Measurements from ENCODE around the gene ASCL4.

ASCL4 gene

DNA sequence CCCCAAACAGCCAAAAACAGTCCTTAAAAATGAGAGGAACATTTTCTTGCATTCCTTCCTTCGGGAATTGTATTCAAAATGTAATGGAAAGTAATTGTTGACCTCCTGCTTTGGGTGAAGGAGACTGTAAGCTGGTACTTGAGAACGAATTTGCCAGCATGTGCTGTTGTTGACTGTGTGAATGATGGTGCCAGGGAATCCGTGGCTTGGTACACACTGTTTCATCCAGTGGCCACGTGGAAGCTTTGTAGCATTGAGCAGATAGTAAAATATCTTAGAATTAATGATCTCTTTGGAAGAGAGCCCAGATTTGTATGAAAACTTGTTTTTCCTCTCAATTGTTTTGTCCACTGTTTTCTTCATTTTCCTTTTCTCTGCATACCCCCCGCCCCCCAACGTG lies 1.7 kb downstream of the ASCL4 start:
- H3F3A ChIP-seq (ENCODE audit: insufficient read depth, low read length) = peaks cover 11% of the 10 kb centered on the region
- H3K27ac ChIP-seq (ENCODE audit: low read length) = no peak overlapping the region
- H3K36me3 ChIP-seq (replicated peaks; ENCODE audit: insufficient read depth, low read length) = no peaks in the 10 kb centered on the region
- no peak overlapping the region for H3K9ac ChIP-seq (ENCODE audit: low read length)
- DNase-seq = no peak
- no peaks in the 10 kb centered on the region for H3K79me2 ChIP-seq (ENCODE audit: low read length)
- no peaks in the 10 kb centered on the region for H3K9me2 ChIP-seq (replicated peaks; ENCODE audit: insufficient read depth, low read length)
- H3K4me1 ChIP-seq (ENCODE audit: low read length) = peaks cover 23% of the 10 kb centered on the region
- no peak overlapping the region for H3K4me3 ChIP-seq (ENCODE audit: low read length)
- H3K4me2 ChIP-seq (ENCODE audit: low read depth, low read length) = no peak overlapping the region
- peaks cover 26% of the 10 kb centered on the region; the same call in 1 of the 2 replicates for H3K27me3 ChIP-seq (replicated peaks; ENCODE audit: insufficient read depth, low read length)
- H4K20me1 ChIP-seq (ENCODE audit: insufficient read depth, low read length) = no peaks in the 10 kb centered on the region
- no peaks in the 10 kb centered on the region for H3K9me3 ChIP-seq (replicated peaks; ENCODE audit: insufficient read depth, low read length)
- no peak for TF ChIP-seq EZH2 (optimal IDR thresholded peaks at IDR 0.05; ENCODE audit: low read depth, low read length)
- TF ChIP-seq, protein P1, sequence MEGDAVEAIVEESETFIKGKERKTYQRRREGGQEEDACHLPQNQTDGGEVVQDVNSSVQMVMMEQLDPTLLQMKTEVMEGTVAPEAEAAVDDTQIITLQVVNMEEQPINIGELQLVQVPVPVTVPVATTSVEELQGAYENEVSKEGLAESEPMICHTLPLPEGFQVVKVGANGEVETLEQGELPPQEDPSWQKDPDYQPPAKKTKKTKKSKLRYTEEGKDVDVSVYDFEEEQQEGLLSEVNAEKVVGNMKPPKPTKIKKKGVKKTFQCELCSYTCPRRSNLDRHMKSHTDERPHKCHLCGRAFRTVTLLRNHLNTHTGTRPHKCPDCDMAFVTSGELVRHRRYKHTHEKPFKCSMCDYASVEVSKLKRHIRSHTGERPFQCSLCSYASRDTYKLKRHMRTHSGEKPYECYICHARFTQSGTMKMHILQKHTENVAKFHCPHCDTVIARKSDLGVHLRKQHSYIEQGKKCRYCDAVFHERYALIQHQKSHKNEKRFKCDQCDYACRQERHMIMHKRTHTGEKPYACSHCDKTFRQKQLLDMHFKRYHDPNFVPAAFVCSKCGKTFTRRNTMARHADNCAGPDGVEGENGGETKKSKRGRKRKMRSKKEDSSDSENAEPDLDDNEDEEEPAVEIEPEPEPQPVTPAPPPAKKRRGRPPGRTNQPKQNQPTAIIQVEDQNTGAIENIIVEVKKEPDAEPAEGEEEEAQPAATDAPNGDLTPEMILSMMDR (IDR thresholded peaks at IDR 0.05; ENCODE audit: low read length) = no peak
- TF ChIP-seq EZH2phosphoT487 (IDR thresholded peaks at IDR 0.05; ENCODE audit: low read length) = no peak
- H2AFZ ChIP-seq (ENCODE audit: low read length) = no peak overlapping the region

DNA sequence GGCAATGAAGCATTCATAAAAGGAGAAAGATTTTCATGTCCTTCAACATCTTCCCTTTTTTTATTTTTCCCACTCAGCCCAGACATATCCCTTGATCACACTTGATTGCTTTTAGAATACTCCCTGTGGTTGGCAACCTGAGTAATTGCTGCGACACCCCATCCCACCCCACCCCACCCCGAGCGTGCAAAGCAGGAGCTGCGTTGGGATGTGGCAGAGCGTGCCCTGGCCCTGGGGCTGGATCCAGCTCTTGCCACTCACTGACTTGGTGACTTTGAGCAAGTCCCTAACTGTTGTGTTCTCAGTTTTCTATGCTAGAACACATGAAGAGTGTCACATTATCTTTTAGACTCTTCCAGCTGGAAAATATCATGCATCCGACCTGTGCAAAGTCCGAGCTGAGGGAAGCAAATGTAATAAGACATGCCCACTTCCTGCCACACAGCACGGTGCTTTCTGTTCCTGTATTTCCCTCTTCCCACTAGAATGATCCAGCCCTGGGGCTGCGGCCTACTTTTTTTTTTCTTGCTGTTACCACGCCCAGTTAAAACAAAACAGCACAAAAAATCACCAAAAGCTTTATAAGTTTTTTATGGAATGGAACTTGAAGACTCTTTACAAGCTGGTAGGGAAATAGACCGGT lies 4.0 kb downstream of the ASCL4 start:
- H3K36me3 ChIP-seq (replicated peaks; ENCODE audit: insufficient read depth, low read length) = no peaks in the 10 kb centered on the region
- no peak overlapping the region for H3K9ac ChIP-seq (ENCODE audit: low read length)
- H3K27ac ChIP-seq (ENCODE audit: low read length) = no peak overlapping the region
- no peak for DNase-seq
- H3K27me3 ChIP-seq (replicated peaks; ENCODE audit: insufficient read depth, low read length) = peaks cover 26% of the 10 kb centered on the region; the same call in 1 of the 2 replicates
- H3K4me3 ChIP-seq (ENCODE audit: low read length) = no peak overlapping the region
- H2AFZ ChIP-seq (ENCODE audit: low read length) = no peak overlapping the region
- H3K9me3 ChIP-seq (replicated peaks; ENCODE audit: insufficient read depth, low read length) = no peaks in the 10 kb centered on the region
- H4K20me1 ChIP-seq (ENCODE audit: insufficient read depth, low read length) = no peaks in the 10 kb centered on the region
- H3K79me2 ChIP-seq (ENCODE audit: low read length) = no peaks in the 10 kb centered on the region
- H3F3A ChIP-seq (ENCODE audit: insufficient read depth, low read length) = peaks cover 28% of the 10 kb centered on the region
- no peaks in the 10 kb centered on the region for H3K9me2 ChIP-seq (replicated peaks; ENCODE audit: insufficient read depth, low read length)
- TF ChIP-seq EZH2 (optimal IDR thresholded peaks at IDR 0.05; ENCODE audit: low read depth, low read length) = no peak
- no peak for TF ChIP-seq EZH2phosphoT487 (IDR thresholded peaks at IDR 0.05; ENCODE audit: low read length)
- TF ChIP-seq, protein P1 (IDR thresholded peaks at IDR 0.05; ENCODE audit: low read length) = no peak
- no peak overlapping the region for H3K4me2 ChIP-seq (ENCODE audit: low read depth, low read length)
- H3K4me1 ChIP-seq (ENCODE audit: low read length) = peaks cover 45% of the 10 kb centered on the region

DNA sequence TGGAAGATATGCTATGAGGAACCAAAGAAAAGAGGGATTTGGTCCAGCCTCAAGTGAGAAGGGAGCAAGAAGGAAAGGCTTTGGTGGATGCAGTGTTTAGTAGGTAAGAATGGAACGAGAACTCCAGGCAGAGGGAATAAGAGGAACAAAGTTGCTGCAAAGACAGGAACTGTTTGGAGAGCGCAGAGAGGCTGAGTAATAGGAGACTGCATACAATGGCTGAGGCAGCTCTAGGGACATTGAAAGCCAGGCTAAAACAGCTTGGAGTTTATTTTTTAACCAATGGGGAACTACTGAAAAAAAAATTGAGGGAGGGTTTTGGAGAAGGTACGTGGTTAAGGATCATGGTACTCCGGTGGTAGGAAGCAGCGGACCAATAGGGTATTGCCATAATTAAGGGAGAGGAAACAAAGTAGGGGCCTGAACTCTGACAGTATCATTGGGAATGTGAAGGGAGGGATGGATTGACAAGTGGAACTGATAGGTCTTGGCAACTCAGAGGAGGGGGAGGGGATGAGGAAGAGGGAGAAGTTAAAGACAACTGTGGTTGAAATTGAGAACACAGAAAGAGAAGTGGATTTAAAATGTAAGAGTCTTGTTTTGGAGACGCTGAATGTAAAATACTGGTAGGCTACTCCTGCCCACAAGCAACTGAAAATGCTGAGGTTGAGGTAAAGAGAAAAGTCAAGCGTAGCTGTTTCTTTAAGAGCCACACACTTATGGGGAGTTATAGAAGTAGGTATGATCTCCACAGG lies 4.8 kb downstream of the ASCL4 start:
- no peak overlapping the region for H3K4me3 ChIP-seq (ENCODE audit: low read length)
- peak overlapping the region; percentile 15; the same call in 1 of the 2 replicates for H3K27ac ChIP-seq (ENCODE audit: low read length)
- no peak overlapping the region for H3K9ac ChIP-seq (ENCODE audit: low read length)
- H4K20me1 ChIP-seq (ENCODE audit: insufficient read depth, low read length) = no peaks in the 10 kb centered on the region
- H2AFZ ChIP-seq (ENCODE audit: low read length) = no peak overlapping the region
- H3K9me3 ChIP-seq (replicated peaks; ENCODE audit: insufficient read depth, low read length) = no peaks in the 10 kb centered on the region
- DNase-seq = peak; percentile 84
- H3K27me3 ChIP-seq (replicated peaks; ENCODE audit: insufficient read depth, low read length) = peaks cover 22% of the 10 kb centered on the region; the same call in 1 of the 2 replicates
- no peaks in the 10 kb centered on the region for H3K36me3 ChIP-seq (replicated peaks; ENCODE audit: insufficient read depth, low read length)
- H3K9me2 ChIP-seq (replicated peaks; ENCODE audit: insufficient read depth, low read length) = no peaks in the 10 kb centered on the region
- peaks cover 33% of the 10 kb centered on the region for H3F3A ChIP-seq (ENCODE audit: insufficient read depth, low read length)
- H3K4me1 ChIP-seq (ENCODE audit: low read length) = peaks cover 53% of the 10 kb centered on the region
- no peak overlapping the region for H3K4me2 ChIP-seq (ENCODE audit: low read depth, low read length)
- TF ChIP-seq EZH2phosphoT487 (IDR thresholded peaks at IDR 0.05; ENCODE audit: low read length) (no peak), EZH2 (optimal IDR thresholded peaks at IDR 0.05; ENCODE audit: low read depth, low read length) (no peak)
- TF ChIP-seq, protein P1 (IDR thresholded peaks at IDR 0.05; ENCODE audit: low read length) = no peak
- H3K79me2 ChIP-seq (ENCODE audit: low read length) = no peaks in the 10 kb centered on the region
